ENCODE measurements around the gene IFT122. TPM values are rescaled to one million over a fixed set of nuclear protein-coding genes. Genes with fewer than 3 reads are reported as not detected.

Gene IFT122
- total and polyA plus RNA-seq, 7 donors: 4.2 to 21.4 (median 15.8) TPM

- peaks cover 0 to 14% (median 0%) of the 10 kb centered on the region in 4 donors for H3K36me3 ChIP-seq
- 85 to 88% methylated on average over 8 of the region's 8 CpGs for WGBS, 2 donors
- no peaks in the 10 kb centered on the region for H3K27me3 ChIP-seq
- H3K4me3 ChIP-seq: no peak overlapping the region
- no peaks in the 10 kb centered on the region for H3K9me3 ChIP-seq
- H3K27ac ChIP-seq: no peak overlapping the region
- H3K4me1 ChIP-seq: no peaks in the 10 kb centered on the region
- DNase-seq: no peak
- intact Hi-C loops (cut with DNase I): no loop called here
- no peak for TF ChIP-seq POLR2A (IDR thresholded peaks at IDR 0.05)
- TF ChIP-seq, protein P1, sequence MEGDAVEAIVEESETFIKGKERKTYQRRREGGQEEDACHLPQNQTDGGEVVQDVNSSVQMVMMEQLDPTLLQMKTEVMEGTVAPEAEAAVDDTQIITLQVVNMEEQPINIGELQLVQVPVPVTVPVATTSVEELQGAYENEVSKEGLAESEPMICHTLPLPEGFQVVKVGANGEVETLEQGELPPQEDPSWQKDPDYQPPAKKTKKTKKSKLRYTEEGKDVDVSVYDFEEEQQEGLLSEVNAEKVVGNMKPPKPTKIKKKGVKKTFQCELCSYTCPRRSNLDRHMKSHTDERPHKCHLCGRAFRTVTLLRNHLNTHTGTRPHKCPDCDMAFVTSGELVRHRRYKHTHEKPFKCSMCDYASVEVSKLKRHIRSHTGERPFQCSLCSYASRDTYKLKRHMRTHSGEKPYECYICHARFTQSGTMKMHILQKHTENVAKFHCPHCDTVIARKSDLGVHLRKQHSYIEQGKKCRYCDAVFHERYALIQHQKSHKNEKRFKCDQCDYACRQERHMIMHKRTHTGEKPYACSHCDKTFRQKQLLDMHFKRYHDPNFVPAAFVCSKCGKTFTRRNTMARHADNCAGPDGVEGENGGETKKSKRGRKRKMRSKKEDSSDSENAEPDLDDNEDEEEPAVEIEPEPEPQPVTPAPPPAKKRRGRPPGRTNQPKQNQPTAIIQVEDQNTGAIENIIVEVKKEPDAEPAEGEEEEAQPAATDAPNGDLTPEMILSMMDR (IDR thresholded peaks at IDR 0.05): no peak
- no peak for TF ChIP-seq POLR2AphosphoS5 (IDR thresholded peaks at IDR 0.05)
- TF ChIP-seq EP300 (IDR thresholded peaks at IDR 0.05): no peak
Measured at GRCh38 chr3:129521611-129522010, 81.6 kb downstream of the IFT122 start.

DNA sequence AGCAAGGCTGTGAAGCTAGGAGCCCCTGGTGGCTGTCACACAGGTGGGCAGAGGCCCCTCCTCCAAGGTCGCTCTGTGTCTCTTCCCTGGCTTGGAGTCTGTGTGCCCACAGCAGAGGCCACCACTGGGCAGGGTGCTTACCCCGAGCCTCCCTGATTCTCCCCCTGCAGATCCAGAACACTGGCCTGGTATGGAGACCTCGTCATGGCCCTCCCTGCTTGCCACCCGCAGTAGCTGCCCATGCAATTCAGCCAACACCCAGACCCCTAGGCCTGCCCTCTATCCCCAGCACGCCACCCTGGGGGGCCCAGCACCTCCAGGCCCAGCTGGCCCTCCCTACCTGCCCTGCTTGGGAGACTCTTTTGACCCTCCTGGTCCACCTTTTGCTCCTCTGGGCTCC is 82.9 kb downstream of the IFT122 start:
- Histone ChIP-seq H3K4me1 (no peaks in the 10 kb centered on the region), H3K27me3 (no peaks in the 10 kb centered on the region), H3K36me3 (peaks cover 0 to 14% (median 0%) of the 10 kb centered on the region in 4 donors), H3K9me3 (no peaks in the 10 kb centered on the region), H3K4me3 (no peak overlapping the region), H3K27ac (no peak overlapping the region)
- intact Hi-C loops (cut with DNase I): no loop called here
- TF ChIP-seq POLR2AphosphoS5 (IDR thresholded peaks at IDR 0.05): no peak
- no peak for TF ChIP-seq EP300 (IDR thresholded peaks at IDR 0.05)
- TF ChIP-seq, protein P1 (IDR thresholded peaks at IDR 0.05): no peak
- TF ChIP-seq POLR2A (IDR thresholded peaks at IDR 0.05): no peak
- 86 to 92% methylated on average over 5 of the region's 5 CpGs for WGBS, 2 donors
- no peak for DNase-seq

- 75 to 76% methylated on average over 4 of the region's 4 CpGs for WGBS, 2 donors
- intact Hi-C loops (cut with DNase I): no loop called here
- Histone ChIP-seq H3K27me3 (no peaks in the 10 kb centered on the region), H3K4me3 (no peak overlapping the region), H3K27ac (no peak overlapping the region), H3K36me3 (peaks cover 0 to 7% (median 0%) of the 10 kb centered on the region in 4 donors), H3K4me1 (no peaks in the 10 kb centered on the region), H3K9me3 (no peaks in the 10 kb centered on the region)
- no peak for DNase-seq
- TF ChIP-seq POLR2A (IDR thresholded peaks at IDR 0.05): no peak
- TF ChIP-seq, protein P1 (IDR thresholded peaks at IDR 0.05): no peak
- TF ChIP-seq EP300 (IDR thresholded peaks at IDR 0.05): no peak
- no peak for TF ChIP-seq POLR2AphosphoS5 (IDR thresholded peaks at IDR 0.05)
Measured at GRCh38 chr3:129524081-129524480, 84.1 kb downstream of the IFT122 start.

DNA sequence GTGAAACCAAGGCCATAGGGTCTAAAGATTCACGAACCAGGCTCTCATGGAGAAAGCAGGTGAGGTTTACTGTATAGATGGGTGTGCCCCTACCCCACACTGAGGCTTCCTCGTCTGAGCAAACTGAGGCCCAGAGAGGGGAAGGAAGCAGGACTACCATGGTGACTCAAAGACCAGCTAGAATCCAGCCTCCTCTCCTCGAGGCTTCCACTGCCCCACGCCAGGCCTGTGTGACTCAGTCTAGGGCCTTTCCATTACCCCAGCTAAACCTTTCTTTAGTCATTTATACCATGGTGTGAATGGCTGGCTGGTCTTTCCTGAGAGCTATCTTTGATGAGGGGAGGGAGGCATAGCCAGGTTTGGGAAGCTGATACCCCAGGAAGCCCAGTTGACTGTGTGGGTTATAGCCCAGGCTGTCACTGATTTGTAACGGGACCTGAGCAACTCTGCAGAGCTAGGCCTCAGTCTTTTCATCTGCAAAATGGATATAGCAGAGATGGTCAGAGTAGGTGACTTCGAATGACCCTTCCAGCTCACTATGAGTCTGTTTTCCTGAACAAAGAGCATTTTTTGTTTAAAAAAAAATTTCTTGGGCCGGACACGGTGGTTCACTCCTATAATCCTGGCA is 85.4 kb downstream of the IFT122 start:
- no peaks in the 10 kb centered on the region for H3K9me3 ChIP-seq
- H3K4me1 ChIP-seq: no peaks in the 10 kb centered on the region
- H3K4me3 ChIP-seq: no peak overlapping the region
- no peak overlapping the region for H3K27ac ChIP-seq
- 73 to 79% methylated on average over 8 of the region's 8 CpGs for WGBS, 2 donors
- H3K27me3 ChIP-seq: no peaks in the 10 kb centered on the region
- no peaks in the 10 kb centered on the region for H3K36me3 ChIP-seq
- DNase-seq: no peak
- TF ChIP-seq, protein P1 (IDR thresholded peaks at IDR 0.05): no peak
- TF ChIP-seq POLR2A (IDR thresholded peaks at IDR 0.05) (no peak), EP300 (IDR thresholded peaks at IDR 0.05) (no peak), POLR2AphosphoS5 (IDR thresholded peaks at IDR 0.05) (no peak)
- intact Hi-C loops (cut with DNase I): no loop called here
